Liver (tissue), 3 donors: ENCODE measurements around the gene SUN3.

Experiments used
- CTCF ChIP-seq: fragments of 150-350 bp; IDR thresholded peaks from 2 replicates; pipeline ENCODE4 v1.5.1; 2017; ENCODE audit warnings: improper control_type of control experiment, low read depth, low read length; ENCODE audit not compliant: missing input control
- EGR1 ChIP-seq, 2 donors: IDR thresholded peaks; 2 replicates each; pipeline ENCODE4 v1.6.1; 2016 to 2018; ENCODE audit warnings: antibody characterized with exemption in 2 of 2, low read depth in 2 of 2
- GABPA ChIP-seq, 2 donors: IDR thresholded peaks in 1 of 2; conservative IDR thresholded peaks in 1 of 2; 2 replicates each; pipeline ENCODE4 v1.6.1; 2016; ENCODE audit warnings: antibody characterized with exemption in 2 of 2, mild to moderate bottlenecking in 1 of 2, moderate library complexity in 1 of 2
- JUND ChIP-seq, 2 donors: IDR thresholded peaks; 2 replicates each; pipeline ENCODE4 v1.6.1; 2016; ENCODE audit warnings: antibody characterized with exemption in 2 of 2
- NR2F2 ChIP-seq: IDR thresholded peaks from 2 replicates; pipeline ENCODE4 v1.6.1; 2016; ENCODE audit warnings: antibody characterized with exemption
- RAD21 ChIP-seq, 2 donors: IDR thresholded peaks; 2 replicates each; pipeline ENCODE4 v1.6.1; 2016; ENCODE audit warnings: antibody characterized with exemption in 2 of 2, mild to moderate bottlenecking in 2 of 2
- TAF1 ChIP-seq: conservative IDR thresholded peaks from 2 replicates; pipeline ENCODE4 v1.6.1; 2016; ENCODE audit warnings: antibody characterized with exemption, mild to moderate bottlenecking
- YY1 ChIP-seq: IDR thresholded peaks from 2 replicates; pipeline ENCODE4 v1.6.1; 2016; ENCODE audit warnings: antibody characterized with exemption, mild to moderate bottlenecking
- TF ChIP-seq, protein P1 (sequence below): IDR thresholded peaks from 2 replicates; pipeline ENCODE4 v1.6.1; 2016; ENCODE audit warnings: antibody characterized with exemption
- TF ChIP-seq, protein P2 (sequence below): IDR thresholded peaks from 2 replicates; pipeline ENCODE4 v1.6.1; 2016; ENCODE audit warnings: antibody characterized with exemption, mild to moderate bottlenecking
- TF ChIP-seq, protein P3 (sequence below): IDR thresholded peaks from 2 replicates; pipeline ENCODE4 v1.6.1; 2016; ENCODE audit warnings: antibody characterized with exemption
- donor health status: healthy.
- donor health status: healthy.

DNA sequence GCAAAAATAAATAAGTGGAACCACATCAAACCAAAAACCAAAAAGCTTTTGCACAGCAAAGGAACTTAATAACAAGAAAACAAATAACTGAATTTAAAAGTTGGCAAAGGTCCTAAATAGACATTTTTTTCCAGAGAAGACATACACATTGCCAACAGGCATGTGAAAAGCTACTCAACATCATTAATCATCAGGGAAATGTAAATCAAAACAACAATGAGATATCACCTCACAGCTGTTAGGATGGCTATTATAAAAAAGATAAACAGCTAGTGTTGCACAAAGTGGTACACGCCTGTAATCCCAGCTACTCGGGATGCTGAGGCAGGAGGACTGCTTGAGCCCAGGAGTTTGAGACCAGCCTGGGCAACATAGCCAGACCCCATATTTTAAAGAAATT lies 2.2 kb upstream of the SUN3 start:
- TF ChIP-seq CTCF: no peak
- TF ChIP-seq, protein P1, sequence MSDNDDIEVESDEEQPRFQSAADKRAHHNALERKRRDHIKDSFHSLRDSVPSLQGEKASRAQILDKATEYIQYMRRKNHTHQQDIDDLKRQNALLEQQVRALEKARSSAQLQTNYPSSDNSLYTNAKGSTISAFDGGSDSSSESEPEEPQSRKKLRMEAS: no peak
- TF ChIP-seq TAF1: no peak
- TF ChIP-seq, protein P2, sequence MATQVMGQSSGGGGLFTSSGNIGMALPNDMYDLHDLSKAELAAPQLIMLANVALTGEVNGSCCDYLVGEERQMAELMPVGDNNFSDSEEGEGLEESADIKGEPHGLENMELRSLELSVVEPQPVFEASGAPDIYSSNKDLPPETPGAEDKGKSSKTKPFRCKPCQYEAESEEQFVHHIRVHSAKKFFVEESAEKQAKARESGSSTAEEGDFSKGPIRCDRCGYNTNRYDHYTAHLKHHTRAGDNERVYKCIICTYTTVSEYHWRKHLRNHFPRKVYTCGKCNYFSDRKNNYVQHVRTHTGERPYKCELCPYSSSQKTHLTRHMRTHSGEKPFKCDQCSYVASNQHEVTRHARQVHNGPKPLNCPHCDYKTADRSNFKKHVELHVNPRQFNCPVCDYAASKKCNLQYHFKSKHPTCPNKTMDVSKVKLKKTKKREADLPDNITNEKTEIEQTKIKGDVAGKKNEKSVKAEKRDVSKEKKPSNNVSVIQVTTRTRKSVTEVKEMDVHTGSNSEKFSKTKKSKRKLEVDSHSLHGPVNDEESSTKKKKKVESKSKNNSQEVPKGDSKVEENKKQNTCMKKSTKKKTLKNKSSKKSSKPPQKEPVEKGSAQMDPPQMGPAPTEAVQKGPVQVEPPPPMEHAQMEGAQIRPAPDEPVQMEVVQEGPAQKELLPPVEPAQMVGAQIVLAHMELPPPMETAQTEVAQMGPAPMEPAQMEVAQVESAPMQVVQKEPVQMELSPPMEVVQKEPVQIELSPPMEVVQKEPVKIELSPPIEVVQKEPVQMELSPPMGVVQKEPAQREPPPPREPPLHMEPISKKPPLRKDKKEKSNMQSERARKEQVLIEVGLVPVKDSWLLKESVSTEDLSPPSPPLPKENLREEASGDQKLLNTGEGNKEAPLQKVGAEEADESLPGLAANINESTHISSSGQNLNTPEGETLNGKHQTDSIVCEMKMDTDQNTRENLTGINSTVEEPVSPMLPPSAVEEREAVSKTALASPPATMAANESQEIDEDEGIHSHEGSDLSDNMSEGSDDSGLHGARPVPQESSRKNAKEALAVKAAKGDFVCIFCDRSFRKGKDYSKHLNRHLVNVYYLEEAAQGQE: no peak
- no peak for TF ChIP-seq RAD21 (IDR thresholded peaks at IDR 0.05)
- TF ChIP-seq EGR1 (IDR thresholded peaks at IDR 0.05; ENCODE audit: low read depth in 2 of 2): no peak
- no peak for TF ChIP-seq YY1
- TF ChIP-seq GABPA (IDR thresholded peaks at IDR 0.05 in 1 of 2, conservative IDR thresholded peaks at IDR 0.05 in 1 of 2): no peak
- TF ChIP-seq, protein P3, sequence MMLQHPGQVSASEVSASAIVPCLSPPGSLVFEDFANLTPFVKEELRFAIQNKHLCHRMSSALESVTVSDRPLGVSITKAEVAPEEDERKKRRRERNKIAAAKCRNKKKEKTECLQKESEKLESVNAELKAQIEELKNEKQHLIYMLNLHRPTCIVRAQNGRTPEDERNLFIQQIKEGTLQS: no peak
- TF ChIP-seq JUND (IDR thresholded peaks at IDR 0.05): no peak
- no peak for TF ChIP-seq NR2F2
